ENCODE data around the gene NKX3-2.

Gene NKX3-2

DNA sequence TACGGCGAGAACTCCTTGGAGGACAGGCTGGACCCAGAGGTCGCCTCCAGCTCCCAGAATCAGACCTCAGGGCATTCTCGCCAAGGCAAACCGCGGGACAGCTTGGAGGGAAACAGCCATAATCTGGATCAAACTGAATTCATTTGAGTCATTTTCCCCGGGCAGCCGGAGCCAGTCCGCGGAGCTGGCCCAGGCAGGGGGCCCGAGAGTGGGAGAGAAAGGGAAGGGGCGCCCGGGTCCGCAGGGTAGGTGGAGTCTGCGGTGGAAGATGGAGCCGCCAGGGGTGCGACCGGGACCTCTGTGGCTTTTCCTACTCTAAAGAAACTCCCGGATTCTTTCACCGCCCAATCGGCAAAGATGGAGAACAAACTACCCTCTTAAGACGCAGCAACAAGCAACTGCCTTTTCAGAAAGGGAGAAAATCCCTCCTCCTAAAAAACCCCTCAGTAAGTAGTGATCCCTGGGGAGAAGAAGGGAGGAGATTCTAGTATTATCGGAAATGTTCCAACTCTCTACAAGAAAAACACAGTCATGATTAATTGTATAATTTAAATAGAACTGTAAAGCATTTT lies 5.2 kb downstream of the NKX3-2 start:
- no peak for DNase-seq (ENCODE audit: low spot score)
- no peak overlapping the region for H3K27ac ChIP-seq
- ChIA-PET POLR2A (ENCODE audit: low non-redundant PET) (no interaction called here), CTCF (interaction anchor here (0.6 kb wide), 1 partner anchor 1940 kb away, joined by 3 read pairs; no protein-coding TSS in a partner anchor)
- TF ChIP-seq, protein P1, sequence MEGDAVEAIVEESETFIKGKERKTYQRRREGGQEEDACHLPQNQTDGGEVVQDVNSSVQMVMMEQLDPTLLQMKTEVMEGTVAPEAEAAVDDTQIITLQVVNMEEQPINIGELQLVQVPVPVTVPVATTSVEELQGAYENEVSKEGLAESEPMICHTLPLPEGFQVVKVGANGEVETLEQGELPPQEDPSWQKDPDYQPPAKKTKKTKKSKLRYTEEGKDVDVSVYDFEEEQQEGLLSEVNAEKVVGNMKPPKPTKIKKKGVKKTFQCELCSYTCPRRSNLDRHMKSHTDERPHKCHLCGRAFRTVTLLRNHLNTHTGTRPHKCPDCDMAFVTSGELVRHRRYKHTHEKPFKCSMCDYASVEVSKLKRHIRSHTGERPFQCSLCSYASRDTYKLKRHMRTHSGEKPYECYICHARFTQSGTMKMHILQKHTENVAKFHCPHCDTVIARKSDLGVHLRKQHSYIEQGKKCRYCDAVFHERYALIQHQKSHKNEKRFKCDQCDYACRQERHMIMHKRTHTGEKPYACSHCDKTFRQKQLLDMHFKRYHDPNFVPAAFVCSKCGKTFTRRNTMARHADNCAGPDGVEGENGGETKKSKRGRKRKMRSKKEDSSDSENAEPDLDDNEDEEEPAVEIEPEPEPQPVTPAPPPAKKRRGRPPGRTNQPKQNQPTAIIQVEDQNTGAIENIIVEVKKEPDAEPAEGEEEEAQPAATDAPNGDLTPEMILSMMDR (conservative IDR thresholded peaks at IDR 0.05; ENCODE audit: low read depth) = no peak

DNA sequence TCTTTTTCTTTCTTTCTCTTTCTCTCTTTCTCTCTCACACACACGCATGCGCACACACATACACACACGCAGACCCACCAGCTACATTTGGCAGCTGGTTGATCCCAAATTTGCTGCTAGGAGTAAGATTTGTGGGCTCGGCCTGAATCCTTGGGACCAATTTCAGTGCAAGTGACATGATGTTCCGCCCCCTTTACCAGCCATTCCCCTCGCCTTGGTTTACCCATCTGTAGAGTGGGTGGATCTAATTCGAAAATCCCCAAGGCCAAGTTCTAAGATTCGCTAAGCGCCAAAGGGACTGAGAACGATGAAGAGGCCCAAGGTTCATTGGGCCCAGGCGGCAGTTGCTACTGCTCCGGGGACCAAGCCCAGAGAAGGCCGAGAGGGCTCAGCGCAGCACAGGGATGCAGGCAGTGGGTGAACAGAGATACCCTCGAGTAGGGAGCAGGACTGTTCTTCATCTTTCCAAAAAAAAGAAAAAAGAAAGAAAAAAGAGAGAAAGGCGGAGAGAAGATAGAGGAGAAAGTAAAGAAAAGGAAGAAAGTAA lies 5.8 kb downstream of the NKX3-2 start:
- POLR2A ChIA-PET (ENCODE audit: low non-redundant PET) = no interaction called here
- no peak for DNase-seq (ENCODE audit: low spot score)
- TF ChIP-seq, protein P1 (conservative IDR thresholded peaks at IDR 0.05; ENCODE audit: low read depth) = no peak
- no peak overlapping the region for H3K27ac ChIP-seq
- CTCF ChIA-PET = no interaction called here

DNA sequence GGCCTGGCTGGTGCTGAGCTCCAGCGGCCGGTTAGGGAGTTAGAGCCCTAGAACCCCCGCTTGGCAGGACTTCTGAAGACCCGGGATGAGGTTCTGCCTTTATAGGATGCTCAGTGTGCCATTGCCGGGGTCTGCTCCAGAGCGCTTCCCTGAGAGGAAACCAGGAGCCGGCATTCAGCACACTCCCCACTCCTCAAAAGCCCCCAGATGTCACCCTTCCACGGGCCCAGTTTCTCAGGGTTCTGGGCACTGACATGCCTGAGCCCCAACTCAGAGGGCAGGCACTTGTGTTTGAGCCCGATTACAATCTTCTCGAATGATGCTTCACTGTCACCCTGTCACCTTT lies 6.5 kb downstream of the NKX3-2 start:
- no peak for DNase-seq (ENCODE audit: low spot score)
- no peak overlapping the region for H3K27ac ChIP-seq
- TF ChIP-seq, protein P1 (conservative IDR thresholded peaks at IDR 0.05; ENCODE audit: low read depth) = no peak
- POLR2A ChIA-PET (ENCODE audit: low non-redundant PET) = no interaction called here
- CTCF ChIA-PET = no interaction called here

DNA sequence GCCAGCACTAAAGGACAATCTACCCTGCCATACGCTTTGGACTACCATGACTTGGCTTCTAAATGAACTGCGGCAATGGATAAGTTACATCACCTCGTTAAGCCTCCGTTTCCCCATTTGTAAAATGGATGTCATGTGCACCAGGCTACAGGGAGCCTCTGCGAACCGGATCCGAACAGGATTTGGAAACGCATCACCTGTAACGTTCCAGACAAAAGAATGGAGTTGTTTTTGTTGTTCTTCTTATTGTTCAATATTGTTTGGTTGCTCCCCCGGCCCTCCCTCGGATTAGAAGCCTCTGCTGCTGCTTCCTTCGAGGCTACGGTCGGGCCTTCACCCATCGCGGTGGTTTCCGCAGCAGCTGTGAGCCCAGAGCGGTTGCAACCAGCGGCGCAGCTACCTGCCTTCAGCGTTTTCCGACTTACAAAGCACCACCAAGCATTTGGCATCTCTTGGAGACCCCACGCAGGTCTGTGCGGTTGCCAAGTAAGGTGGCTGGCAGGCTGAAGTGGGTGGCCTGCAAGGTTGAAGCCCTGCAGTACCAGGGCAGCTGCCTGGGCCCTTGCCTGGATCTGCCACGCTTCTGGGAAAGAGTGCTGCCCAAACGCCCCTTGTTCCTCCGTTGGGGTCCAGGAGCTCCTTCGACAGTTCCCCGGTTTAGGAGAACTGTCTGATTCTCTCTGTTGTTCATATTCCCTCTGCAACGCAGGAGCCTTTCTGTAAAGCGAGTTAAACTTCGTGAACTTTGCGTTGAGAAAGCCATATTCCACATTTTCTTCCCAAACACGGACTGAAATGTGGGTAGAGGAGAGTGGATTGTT lies 7.1 kb downstream of the NKX3-2 start:
- ChIA-PET POLR2A (ENCODE audit: low non-redundant PET) (no interaction called here), CTCF (no interaction called here)
- no peak overlapping the region for H3K27ac ChIP-seq
- no peak for DNase-seq (ENCODE audit: low spot score)
- TF ChIP-seq, protein P1 (conservative IDR thresholded peaks at IDR 0.05; ENCODE audit: low read depth) = no peak

DNA sequence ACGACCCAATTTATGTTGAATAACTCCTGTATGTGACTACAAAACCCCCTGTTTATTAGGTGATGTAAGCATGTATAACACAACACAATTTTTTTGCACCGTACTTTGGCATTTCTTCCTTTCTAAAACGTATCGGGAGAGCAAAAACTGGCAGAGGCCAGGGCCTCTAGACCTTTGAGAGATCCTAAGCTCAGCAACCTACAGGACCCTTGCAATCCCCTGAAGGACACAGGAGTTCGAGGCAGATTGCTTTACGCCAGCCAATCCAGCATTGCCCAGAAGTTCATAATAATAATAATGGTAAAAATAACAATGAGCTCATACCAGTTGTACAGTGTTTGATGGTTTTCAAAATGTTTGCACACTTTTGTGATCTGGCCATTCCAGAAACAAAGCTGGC lies 7.7 kb downstream of the NKX3-2 start:
- ChIA-PET CTCF (no interaction called here), POLR2A (ENCODE audit: low non-redundant PET) (no interaction called here)
- DNase-seq (ENCODE audit: low spot score) = no peak
- TF ChIP-seq, protein P1 (conservative IDR thresholded peaks at IDR 0.05; ENCODE audit: low read depth) = no peak
- H3K27ac ChIP-seq = no peak overlapping the region

DNA sequence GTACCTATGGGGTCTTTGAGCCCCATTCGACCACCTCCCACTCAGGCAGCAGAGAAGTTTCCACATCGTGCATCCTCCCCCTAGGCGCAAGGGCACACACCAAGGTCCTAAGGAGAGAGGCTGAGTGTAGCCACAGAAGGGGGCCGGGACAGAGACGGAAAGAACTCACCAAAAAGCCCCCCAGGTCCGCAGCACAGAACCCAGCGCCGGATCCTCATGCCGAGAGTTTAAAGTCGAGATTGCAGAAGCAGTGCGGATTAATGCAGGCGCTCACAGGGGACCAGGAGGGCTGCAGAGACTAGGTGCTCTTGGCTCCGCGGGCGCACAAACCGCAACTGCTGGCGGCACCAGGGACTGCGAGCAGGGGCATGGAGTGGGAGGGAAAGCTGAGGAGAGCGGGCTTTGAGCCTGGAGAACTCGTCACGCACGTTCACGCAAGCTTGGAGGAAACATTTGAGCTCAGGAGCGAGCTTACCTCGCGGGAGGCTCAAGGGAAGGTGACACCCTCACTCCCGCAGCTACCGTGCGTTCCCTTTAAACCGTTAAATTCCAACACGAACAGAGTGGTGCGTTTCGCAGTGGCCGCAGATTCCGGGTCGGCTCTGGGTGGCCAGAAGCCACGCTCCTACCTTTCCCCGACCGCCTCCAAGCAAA lies 8.5 kb downstream of the NKX3-2 start:
- TF ChIP-seq, protein P1 (conservative IDR thresholded peaks at IDR 0.05; ENCODE audit: low read depth) = no peak
- no peak overlapping the region for H3K27ac ChIP-seq
- no peak for DNase-seq (ENCODE audit: low spot score)
- ChIA-PET CTCF (no interaction called here), POLR2A (ENCODE audit: low non-redundant PET) (no interaction called here)

All from RWPE1 (cell line).